GM19099 (cell line): ENCODE measurements around the gene LCE2C.
"Not testable (repeated sequence)": the region's sequence is repeated elsewhere in the genome, so short reads cannot be mapped to it uniquely, and the experiment has no call there.

Experiments
- POLR2A ChIP-seq: IDR thresholded peaks from 3 replicates; pipeline ENCODE4 v1.6.1; 2011; ENCODE audit warnings: low read depth; ENCODE audit not compliant: insufficient read length; ENCODE audit errors: extremely low read depth

The LCE2C gene

DNA sequence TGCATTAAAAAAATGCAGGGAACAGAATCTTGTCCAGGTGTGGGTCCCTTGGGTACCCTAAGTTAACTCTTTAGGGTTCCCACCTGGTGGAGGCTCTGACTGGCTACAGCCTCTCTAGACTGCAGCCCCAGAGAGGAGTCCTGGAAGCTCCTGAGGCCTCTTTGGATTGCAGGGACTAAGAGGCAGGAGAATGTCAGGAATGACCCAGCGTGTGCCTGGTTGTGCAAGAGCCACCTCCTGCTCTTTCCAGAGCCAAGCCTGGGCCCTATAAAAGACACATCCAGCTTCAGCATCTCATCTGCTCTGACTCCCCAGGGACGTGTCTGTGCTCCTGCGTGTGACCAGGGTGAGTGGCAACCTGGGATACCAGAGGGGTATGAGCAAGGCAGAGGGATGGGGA is at the start of gene LCE2C:
TSS of gene LCE2C (plus strand) at position 297 of the 400 bp plus-strand sequence. CDS start 737 bp downstream, outside the sequence.
- not testable (repeated sequence) for TF ChIP-seq POLR2A

DNA sequence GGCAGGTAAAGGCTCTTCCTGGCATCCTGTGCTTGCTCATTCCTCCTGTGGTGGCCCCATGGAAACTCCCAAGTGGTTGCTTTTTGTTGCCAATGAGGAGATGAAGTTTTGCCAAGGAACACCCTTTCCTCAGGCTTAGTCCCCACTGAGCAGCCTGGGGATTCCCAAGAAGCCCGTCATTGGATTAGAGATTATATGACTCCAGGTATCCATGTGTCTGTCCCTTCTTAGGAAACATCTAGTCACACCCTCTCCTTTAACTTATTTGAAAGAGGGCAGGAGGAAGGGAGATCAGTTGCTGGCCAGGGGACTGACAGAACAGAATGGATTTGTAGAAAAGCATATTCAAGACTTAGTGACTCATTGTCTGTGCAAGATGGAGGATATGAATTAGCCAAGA is 48.3 kb upstream of the LCE2C start:
- TF ChIP-seq POLR2A: no peak

- no peak for TF ChIP-seq POLR2A
These were observed 44.5 kb upstream of the LCE2C start for GRCh38 chr1:152630596-152630995.

- TF ChIP-seq POLR2A: no peak
These were observed 34.7 kb upstream of the LCE2C start for GRCh38 chr1:152640351-152640750.

- TF ChIP-seq POLR2A: no peak
These were observed 31.1 kb upstream of the LCE2C start for GRCh38 chr1:152643945-152644344.

DNA sequence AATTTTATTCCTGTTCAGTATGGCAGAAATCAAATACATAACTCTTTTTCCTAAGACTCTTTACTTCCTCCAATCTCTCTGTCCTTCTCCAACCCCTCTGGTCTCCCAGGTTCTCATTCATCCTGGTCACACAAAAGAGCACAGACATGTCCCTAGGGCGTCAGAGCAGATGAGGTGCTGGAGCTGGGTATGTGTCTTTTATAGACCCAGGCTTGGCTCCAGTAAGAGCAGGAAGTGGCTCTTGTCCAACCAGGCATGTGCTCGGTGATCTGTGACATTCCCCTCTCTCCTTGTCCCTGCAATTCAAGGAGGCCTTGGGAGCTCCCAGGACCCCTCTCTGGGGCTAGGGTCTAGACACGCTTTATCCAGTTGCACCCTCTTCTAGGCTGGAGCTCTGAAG is 29.9 kb upstream of the LCE2C start:
- TF ChIP-seq POLR2A: no peak

GRCh38 chr1:152646656-152647055 is 28.4 kb upstream of the LCE2C start:
- no peak for TF ChIP-seq POLR2A

- no peak for TF ChIP-seq POLR2A
These were observed 21.0 kb upstream of the LCE2C start for GRCh38 chr1:152654110-152654509.

DNA sequence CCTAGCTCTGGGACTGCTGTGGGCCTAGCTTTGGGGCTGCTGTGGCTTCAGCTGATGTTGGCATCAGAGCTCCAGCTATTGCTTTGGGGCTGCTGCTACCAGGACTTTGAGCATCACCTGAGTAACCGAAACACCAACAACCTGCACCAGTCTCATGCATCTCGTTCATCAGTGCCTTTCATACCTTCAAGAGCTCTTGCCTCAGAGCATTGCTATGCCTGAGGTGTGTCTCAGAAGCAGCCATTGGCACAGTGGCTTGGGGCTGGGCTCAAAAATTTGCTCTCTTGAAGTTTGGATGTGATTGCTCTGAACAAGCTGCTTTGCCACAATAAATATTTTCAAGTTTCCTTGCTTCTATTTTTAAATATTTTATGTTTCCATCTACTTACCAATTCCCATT is 18.6 kb upstream of the LCE2C start:
- no peak for TF ChIP-seq POLR2A

- TF ChIP-seq POLR2A: no peak
These were observed 17.4 kb upstream of the LCE2C start for GRCh38 chr1:152657677-152658076.

DNA sequence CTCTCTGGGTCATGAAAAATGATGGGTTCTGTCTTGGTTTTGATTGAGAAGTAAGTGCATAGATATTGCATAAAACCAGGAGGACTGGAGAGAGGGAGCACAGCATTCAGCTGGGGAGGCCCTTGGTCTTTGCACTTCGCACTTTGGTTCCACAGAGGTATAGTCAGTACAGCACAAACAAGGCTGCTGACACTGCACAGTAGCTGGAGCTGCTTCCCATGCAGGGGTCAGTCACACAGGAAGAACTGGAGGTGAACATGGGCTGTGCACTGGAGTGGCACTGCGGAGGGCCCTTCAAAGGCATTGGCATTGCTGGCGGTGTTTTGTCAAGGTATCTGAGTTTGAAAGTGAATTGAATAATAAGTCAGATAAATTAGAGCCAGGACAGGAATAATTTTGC is 16.4 kb upstream of the LCE2C start:
- no peak for TF ChIP-seq POLR2A

DNA sequence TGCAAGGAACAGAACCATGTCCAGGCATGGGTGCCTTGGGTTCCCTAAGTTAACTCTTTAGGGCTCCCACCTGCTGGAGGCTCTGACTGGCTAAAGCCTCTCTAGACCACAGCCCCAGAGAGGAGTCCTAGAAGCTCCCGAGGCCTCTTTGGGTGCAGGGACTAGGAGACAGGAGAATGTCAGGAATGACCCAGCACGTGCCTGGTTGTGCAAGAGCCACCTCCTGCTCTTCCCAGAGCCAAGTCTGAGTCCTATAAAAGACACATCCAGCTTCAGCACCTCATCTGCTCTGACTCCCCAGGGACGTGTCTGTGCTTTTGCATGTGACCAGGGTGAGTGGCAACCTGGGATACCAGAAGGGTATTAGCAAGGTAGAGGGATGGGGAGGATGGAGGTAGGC is 12.0 kb upstream of the LCE2C start, which contains the start of gene LCE2D:
TSS of gene LCE2D (plus strand) at position 283 of the 400 bp plus-strand sequence. CDS start 726 bp downstream, outside the sequence.
- TF ChIP-seq POLR2A: no peak

GRCh38 chr1:152667648-152668047 is 7.4 kb upstream of the LCE2C start:
- TF ChIP-seq POLR2A: no peak

GRCh38 chr1:152673016-152673415 is 2.1 kb upstream of the LCE2C start:
- TF ChIP-seq POLR2A: no peak

- TF ChIP-seq POLR2A: no peak
These were observed 4.4 kb downstream of the LCE2C start for GRCh38 chr1:152679459-152679858.

DNA sequence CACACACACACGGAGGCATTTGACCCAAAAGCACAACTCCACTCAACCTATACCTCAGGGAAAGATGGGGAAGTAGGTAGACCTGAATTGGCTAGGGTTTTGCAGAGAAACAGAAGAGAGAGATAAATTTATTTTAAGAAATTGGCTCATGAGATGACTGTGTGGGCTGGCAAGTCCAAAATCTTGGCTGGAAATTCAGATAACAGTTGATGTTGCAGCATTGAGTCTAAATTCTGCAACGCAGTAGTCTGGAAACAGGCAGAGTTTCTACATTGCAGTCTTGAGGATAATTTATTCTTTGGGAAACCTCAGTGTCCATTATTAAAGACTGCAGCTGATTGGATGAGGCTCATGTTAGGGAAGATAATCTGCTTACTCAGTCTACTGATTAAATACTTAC is 6.5 kb downstream of the LCE2C start:
- no peak for TF ChIP-seq POLR2A

GRCh38 chr1:152683846-152684245 is 8.8 kb downstream of the LCE2C start:
- TF ChIP-seq POLR2A: no peak

DNA sequence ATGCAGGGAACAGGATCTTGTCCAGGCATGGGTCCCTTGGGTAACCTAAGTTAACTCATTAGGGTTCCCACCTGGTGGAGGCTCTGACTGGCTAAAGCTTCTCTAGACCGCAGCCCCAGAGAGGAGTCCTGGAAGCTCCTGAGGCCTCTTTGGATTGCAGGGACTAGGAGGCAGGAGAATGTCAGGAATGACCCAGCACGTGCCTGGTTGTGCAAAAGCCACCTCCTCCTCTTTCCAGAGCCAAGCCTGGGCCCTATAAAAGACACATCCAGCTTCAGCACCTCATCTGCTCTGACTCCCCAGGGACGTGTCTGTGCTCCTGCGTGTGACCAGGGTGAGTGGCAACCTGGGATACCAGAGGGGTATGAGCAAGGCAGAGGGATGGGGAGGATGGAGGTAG is 10.7 kb downstream of the LCE2C start, which contains the start of gene LCE2B:
TSS of gene LCE2B (plus strand) at position 301 of the 400 bp plus-strand sequence. CDS start 721 bp downstream, outside the sequence.
- TF ChIP-seq POLR2A: not testable (repeated sequence)
